ENCODE data around the gene KLF6.
A peak's percentile ranks its signal among the peaks of the same experiment; 100 is the strongest.

KLF6 gene

GRCh38 chr10:3784510-3785250 lies at the start of gene KLF6:
TSS of gene KLF6 (minus strand) at chr10:3785209. CDS start at chr10:3785014, 195 bp downstream.
- H3K4me3 ChIP-seq (replicated peaks; ENCODE audit: low read depth, low read length): peak within 1 kb of the TSS; percentile 100
- peak; percentile 57 for DNase-seq (ENCODE audit: low read depth)
- TF ChIP-seq CTCF (IDR thresholded peaks at IDR 0.05; ENCODE audit: low read length, missing control alignments): no peak

GRCh38 chr10:3834404-3834803 lies 49.4 kb upstream of the KLF6 start:
- TF ChIP-seq CTCF (IDR thresholded peaks at IDR 0.05; ENCODE audit: low read length, missing control alignments): no peak
- no peak for DNase-seq (ENCODE audit: low read depth)
- H3K4me3 ChIP-seq (replicated peaks; ENCODE audit: low read depth, low read length): no peak overlapping the region

- no peak for DNase-seq (ENCODE audit: low read depth)
- no peak overlapping the region for H3K4me3 ChIP-seq (replicated peaks; ENCODE audit: low read depth, low read length)
- no peak for TF ChIP-seq CTCF (IDR thresholded peaks at IDR 0.05; ENCODE audit: low read length, missing control alignments)
These were observed 48.0 kb upstream of the KLF6 start for GRCh38 chr10:3833046-3833445.

- no peak overlapping the region for H3K4me3 ChIP-seq (replicated peaks; ENCODE audit: low read depth, low read length)
- no peak for TF ChIP-seq CTCF (IDR thresholded peaks at IDR 0.05; ENCODE audit: low read length, missing control alignments)
- DNase-seq (ENCODE audit: low read depth): no peak
These were observed 47.2 kb upstream of the KLF6 start for GRCh38 chr10:3832022-3832786.

GRCh38 chr10:3831608-3832007 lies 46.6 kb upstream of the KLF6 start:
- H3K4me3 ChIP-seq (replicated peaks; ENCODE audit: low read depth, low read length): no peak overlapping the region
- TF ChIP-seq CTCF (IDR thresholded peaks at IDR 0.05; ENCODE audit: low read length, missing control alignments): no peak
- DNase-seq (ENCODE audit: low read depth): no peak

GRCh38 chr10:3830946-3831345 lies 45.9 kb upstream of the KLF6 start:
- no peak overlapping the region for H3K4me3 ChIP-seq (replicated peaks; ENCODE audit: low read depth, low read length)
- DNase-seq (ENCODE audit: low read depth): no peak

More at GRCh38 chr10:3830946-3831345, 45.9 kb upstream of the KLF6 start:
- no peak for TF ChIP-seq CTCF (IDR thresholded peaks at IDR 0.05; ENCODE audit: low read length, missing control alignments)
